Endothelial cell of umbilical vein (primary cell): Measurements from ENCODE around the gene SMAD3. TPM values are rescaled to one million over a fixed set of nuclear protein-coding genes. Genes with fewer than 3 reads are reported as not detected.

Source experiments
- BruUV-seq: library from RNA; stranded (reverse); fragments of 400-500 nt; replicated peaks from 2 replicates; lab custom pipeline; 2021; lab: Mats Ljungman, UMichigan
- CTCF ChIA-PET: fragments of 300-600, 350-600 bp; sonication (Branson Sonifier 250); formaldehyde crosslinking; loops from one replicate; lab custom pipeline; 2021; ENCODE audit warnings: antibody characterized with exemption, inconsistent platforms; lab: Charles Lee
- POLR2A ChIA-PET: fragments of 300-600, 350-600 bp; sonication (Branson Sonifier 250); formaldehyde crosslinking; loops from one replicate; lab custom pipeline; 2021; ENCODE audit warnings: antibody characterized with exemption, inconsistent platforms; lab: Charles Lee
- DNase-seq: peaks from one replicate; pipeline ENCODE4 v3.0.0-alpha.2; 2011; ENCODE audit warnings: low read depth, low spot score
- FAIRE-seq: peaks from 2 replicates; lab custom pipeline; 2011; peaks lifted over from hg19 to GRCh38; lab: Jason Lieb, UNC
- H2AFZ ChIP-seq: 2 replicates; pipeline ENCODE4 v1.6.0; 2012; ENCODE audit warnings: low read depth, low read length, control low read depth, inconsistent platforms
- H3K27ac ChIP-seq: 2 replicates; pipeline ENCODE4 v1.5.1; 2011; ENCODE audit warnings: low read depth, mild to moderate bottlenecking, control low read depth, low read length, moderate library complexity; ENCODE audit not compliant: insufficient read depth
- H3K27me3 ChIP-seq, 2 experiments: 2 replicates each; pipeline versions ENCODE4 v1.6.0 to v1.6.1; 2011; ENCODE audit warnings: low read length in 2 of 2, mixed read lengths in 1 of 2; ENCODE audit not compliant: control insufficient read depth in 2 of 2, insufficient read depth in 2 of 2
- H3K36me3 ChIP-seq, 2 experiments: 2 replicates in 1 of 2; 3 replicates in 1 of 2; pipeline ENCODE4 v1.5.1; 2011; ENCODE audit warnings: low read length in 2 of 2, mild to moderate bottlenecking in 1 of 2, moderate library complexity in 1 of 2; ENCODE audit not compliant: control insufficient read depth in 2 of 2, insufficient read depth in 2 of 2; ENCODE audit errors: extremely low read depth in 1 of 2
- H3K4me1 ChIP-seq: 3 replicates; pipeline ENCODE4 v1.5.1; 2011; ENCODE audit warnings: mild to moderate bottlenecking, low read length; ENCODE audit not compliant: control insufficient read depth, insufficient read depth; ENCODE audit errors: extremely low read depth
- H3K4me2 ChIP-seq: 2 replicates; pipeline ENCODE4 v1.6.1; 2011; ENCODE audit warnings: low read length, control low read depth, mixed read lengths; ENCODE audit not compliant: insufficient read depth
- H3K4me3 ChIP-seq, 3 experiments: fragments of 200-600 bp in 1 of 3; sonication (generic), shearing (Covaris generic) in 1 of 3; replicated peaks in 1 of 3; 2 replicates each; pipeline ENCODE4 v1.5.1; 2011 to 2016; ENCODE audit warnings: control low read depth in 3 of 3, low read length in 3 of 3, mild to moderate bottlenecking in 2 of 3, inconsistent platforms in 1 of 3, low read depth in 1 of 3, moderate library complexity in 1 of 3; ENCODE audit not compliant: insufficient read depth in 1 of 3
- H3K79me2 ChIP-seq: 2 replicates; pipeline ENCODE4 v1.6.0; 2012; ENCODE audit warnings: low read length, inconsistent platforms; ENCODE audit not compliant: control insufficient read depth, insufficient read depth
- H3K9ac ChIP-seq: replicated peaks from 2 replicates; pipeline ENCODE3; 2011; ENCODE audit warnings: low read length, control low read depth; ENCODE audit not compliant: insufficient read depth; ENCODE audit errors: extremely low read depth
- H3K9me1 ChIP-seq: replicated peaks from 3 replicates; pipeline ENCODE4 v1.6.0; 2011; ENCODE audit warnings: mild to moderate bottlenecking, low read length; ENCODE audit not compliant: control insufficient read depth, insufficient read depth; ENCODE audit errors: extremely low read depth
- H3K9me3 ChIP-seq: replicated peaks from 2 replicates; pipeline ENCODE4 v1.5.1; 2012; ENCODE audit warnings: low read length, inconsistent platforms; ENCODE audit not compliant: control insufficient read depth, insufficient read depth
- H4K20me1 ChIP-seq: replicated peaks from 2 replicates; pipeline ENCODE3; 2011; ENCODE audit warnings: mild to moderate bottlenecking, low read length; ENCODE audit not compliant: control insufficient read depth, insufficient read depth; ENCODE audit errors: extremely low read depth
- EZH2 ChIP-seq: IDR thresholded peaks from 2 replicates; pipeline ENCODE4 v1.6.1; 2012; ENCODE audit warnings: borderline replicate concordance, low read depth, mild to moderate bottlenecking, moderate library complexity, low read length, inconsistent platforms; ENCODE audit not compliant: severe bottlenecking
- FOS ChIP-seq: IDR thresholded peaks from 2 replicates; pipeline ENCODE4 v1.6.1; 2011; ENCODE audit warnings: mild to moderate bottlenecking, low read length, moderate library complexity, borderline replicate concordance; ENCODE audit not compliant: insufficient read depth
- GATA2 ChIP-seq: IDR thresholded peaks from 2 replicates; pipeline ENCODE4 v1.7.0; 2011; ENCODE audit warnings: low read depth, mild to moderate bottlenecking, moderate library complexity, mixed read lengths, low read length; ENCODE audit not compliant: insufficient read length, insufficient read depth
- JUN ChIP-seq: IDR thresholded peaks from 2 replicates; pipeline ENCODE4 v1.6.1; 2011; ENCODE audit warnings: borderline replicate concordance, low read depth; ENCODE audit not compliant: insufficient read length, insufficient read depth
- MYC ChIP-seq: IDR thresholded peaks from one replicate; pipeline ENCODE4 v1.6.1; 2011; ENCODE audit warnings: mild to moderate bottlenecking, low read depth, low read length
- POLR2A ChIP-seq: IDR thresholded peaks from 2 replicates; pipeline ENCODE4 v1.6.1; 2012; ENCODE audit warnings: low read depth, mild to moderate bottlenecking, control low read depth, low read length
- POLR2AphosphoS5 ChIP-seq: IDR thresholded peaks from 2 replicates; pipeline ENCODE4 v1.6.1; 2012; ENCODE audit warnings: low read depth, mild to moderate bottlenecking, control low read depth, low read length, moderate library complexity; ENCODE audit not compliant: insufficient read depth
- dilution Hi-C: fragments of 300-500 bp; cut with MboI; formaldehyde crosslinking; loops from one replicate; pipeline ENCODE4 v1.15.0; 2019; ENCODE audit warnings: low sequenced_read_pairs; ENCODE audit not compliant: extremely low pct_ligation_motif_present
- intact Hi-C: fragments of 100-400 bp; cut with micrococcal nuclease; formaldehyde crosslinking; loops from one replicate; pipeline ENCODE4 v1.10.0; 2022
- polyA plus RNA-seq, 4 experiments: library from polyadenylated mRNA; depleted of rRNA in 3 of 4; stranded (reverse) in 3 of 4; unstranded in 1 of 4; fragments of >200 nt; gene quantifications; 2 replicates each; pipeline versions ENCODE4 v1.2.1 to v1.2.3, GENCODE V29; 2011 to 2012; ENCODE audit warnings: missing spikeins in 1 of 4
- total RNA-seq: library from RNA; stranded (reverse); gene quantifications from 2 replicates; pipeline ENCODE4 v1.2.3, GENCODE V29; 2021
- TF ChIP-seq, protein P1 (sequence below), 2 donors: IDR thresholded peaks; 1 replicate in 1 of 2; 2 replicates in 1 of 2; pipeline ENCODE4 v1.5.1; 2011; ENCODE audit warnings: low read length in 2 of 2, mild to moderate bottlenecking in 2 of 2, moderate library complexity in 2 of 2, control low read depth in 1 of 2, inconsistent platforms in 1 of 2, low read depth in 1 of 2; ENCODE audit not compliant: insufficient read depth in 1 of 2; ENCODE audit errors: extremely low read depth in 1 of 2
- TF ChIP-seq, protein P2 (sequence below): IDR thresholded peaks from 2 replicates; pipeline ENCODE4 v1.6.1; 2011; ENCODE audit not compliant: insufficient read depth, insufficient read length

Gene SMAD3
- total and polyA plus RNA-seq, 2 donors (not counting 3 experiments of a cell fraction or from before 2014, with no cell fraction given): 56.4 to 88.2 TPM

DNA sequence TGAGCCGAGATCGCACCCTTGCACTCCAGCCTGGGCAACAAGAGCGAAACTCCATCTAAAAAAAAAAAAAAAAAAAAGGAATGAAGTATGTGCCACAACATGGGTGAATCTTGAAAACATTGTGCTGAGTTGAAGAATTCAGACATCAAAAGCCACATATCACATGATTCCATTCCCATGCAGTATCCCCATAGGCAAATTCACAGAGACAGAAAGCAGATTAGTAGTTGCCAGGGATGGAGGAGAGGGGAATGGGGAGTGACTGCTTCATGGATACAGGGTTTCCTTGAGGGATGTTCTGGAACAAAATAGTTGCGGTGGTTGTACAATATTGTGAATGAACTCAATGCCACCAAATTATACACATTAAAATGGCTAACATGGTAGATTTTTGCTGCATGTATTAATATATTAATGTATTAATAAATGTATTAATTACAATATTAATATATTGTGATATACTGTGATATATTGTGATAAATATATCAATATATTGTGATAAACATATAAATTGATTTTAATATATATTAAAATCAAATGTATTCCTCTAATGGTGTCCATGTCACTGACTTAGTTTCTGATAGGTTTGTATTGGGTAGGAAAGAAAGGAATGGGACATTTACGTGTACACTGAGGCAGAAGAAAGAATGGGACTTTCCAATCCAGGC lies 34.9 kb downstream of the SMAD3 start:
- no TSS peak for BruUV-seq
- FAIRE-seq: no peak
- Histone ChIP-seq H3K36me3 (no peaks in the 10 kb centered on the region), H3K4me2 (no peak overlapping the region), H4K20me1 (no peaks in the 10 kb centered on the region), H3K9me1 (no peaks in the 10 kb centered on the region), H3K27me3 (no peaks in the 10 kb centered on the region), H3K4me1 (peaks cover 52% of the 10 kb centered on the region), H3K9me3 (no peaks in the 10 kb centered on the region), H3K4me3 (no peak overlapping the region), H3K79me2 (peaks cover 96% of the 10 kb centered on the region), H3K27ac (peak overlapping the region; percentile 14), H2AFZ (no peak overlapping the region), H3K9ac (no peak overlapping the region)
- ChIA-PET CTCF (no interaction called here), POLR2A (no interaction called here)
- no peak for TF ChIP-seq EZH2
- no peak for TF ChIP-seq POLR2A
- TF ChIP-seq, protein P1, sequence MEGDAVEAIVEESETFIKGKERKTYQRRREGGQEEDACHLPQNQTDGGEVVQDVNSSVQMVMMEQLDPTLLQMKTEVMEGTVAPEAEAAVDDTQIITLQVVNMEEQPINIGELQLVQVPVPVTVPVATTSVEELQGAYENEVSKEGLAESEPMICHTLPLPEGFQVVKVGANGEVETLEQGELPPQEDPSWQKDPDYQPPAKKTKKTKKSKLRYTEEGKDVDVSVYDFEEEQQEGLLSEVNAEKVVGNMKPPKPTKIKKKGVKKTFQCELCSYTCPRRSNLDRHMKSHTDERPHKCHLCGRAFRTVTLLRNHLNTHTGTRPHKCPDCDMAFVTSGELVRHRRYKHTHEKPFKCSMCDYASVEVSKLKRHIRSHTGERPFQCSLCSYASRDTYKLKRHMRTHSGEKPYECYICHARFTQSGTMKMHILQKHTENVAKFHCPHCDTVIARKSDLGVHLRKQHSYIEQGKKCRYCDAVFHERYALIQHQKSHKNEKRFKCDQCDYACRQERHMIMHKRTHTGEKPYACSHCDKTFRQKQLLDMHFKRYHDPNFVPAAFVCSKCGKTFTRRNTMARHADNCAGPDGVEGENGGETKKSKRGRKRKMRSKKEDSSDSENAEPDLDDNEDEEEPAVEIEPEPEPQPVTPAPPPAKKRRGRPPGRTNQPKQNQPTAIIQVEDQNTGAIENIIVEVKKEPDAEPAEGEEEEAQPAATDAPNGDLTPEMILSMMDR (IDR thresholded peaks at IDR 0.05; ENCODE audit: extremely low read depth in 1 of 2, insufficient read depth in 1 of 2, low read depth in 1 of 2, low read length in 2 of 2): no peak
- no peak for TF ChIP-seq JUN
- TF ChIP-seq FOS: no peak
- TF ChIP-seq POLR2AphosphoS5: no peak
- no peak for TF ChIP-seq MYC
- TF ChIP-seq, protein P2, sequence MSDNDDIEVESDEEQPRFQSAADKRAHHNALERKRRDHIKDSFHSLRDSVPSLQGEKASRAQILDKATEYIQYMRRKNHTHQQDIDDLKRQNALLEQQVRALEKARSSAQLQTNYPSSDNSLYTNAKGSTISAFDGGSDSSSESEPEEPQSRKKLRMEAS: no peak
- no peak for TF ChIP-seq GATA2
- intact Hi-C loops: no loop called here
- no peak for DNase-seq
- dilution Hi-C loops: no loop called here
